Activated T-cell treated with anti-CD3 and anti-CD28 coated beads, Interleukin-2, amount 50 U/mL, for 72 hours (primary cell): ENCODE results near the gene ASB8. TPM values are rescaled to one million over a fixed set of nuclear protein-coding genes. Genes with fewer than 3 reads are reported as not detected.

Source experiments
- ATAC-seq, 2 donors: fragments of 150-1000 bp; cut with Tn5 transposase; replicated peaks in 1 of 2; 2 replicates each; pipeline ENCODE4 v1.10.0; 2021; ENCODE audit warnings: moderate library complexity in 2 of 2, mild to moderate bottlenecking in 1 of 2
- DNase-seq, 2 donors: peaks; one replicate each; pipeline ENCODE4 v3.0.0; 2021 to 2022; ENCODE audit warnings: mixed read lengths in 1 of 2
- H3K27ac Mint-ChIP-seq: one replicate; pipeline ENCODE4 v1.8.0; 2022; ENCODE audit warnings: mild to moderate bottlenecking, moderate library complexity, mixed read lengths
- H3K27me3 Mint-ChIP-seq: one replicate; pipeline ENCODE4 v1.8.0; 2022; ENCODE audit warnings: low read depth, mixed read lengths
- H3K36me3 Mint-ChIP-seq, 2 donors: one replicate each; pipeline ENCODE4 v1.8.0; 2022; ENCODE audit warnings: mixed read lengths in 2 of 2, mild to moderate bottlenecking in 1 of 2; ENCODE audit not compliant: insufficient read depth in 2 of 2
- H3K4me1 Mint-ChIP-seq: one replicate; pipeline ENCODE4 v1.8.0; 2022; ENCODE audit warnings: low read depth, mixed read lengths
- H3K4me3 Mint-ChIP-seq, 2 donors: one replicate each; pipeline ENCODE4 v1.8.0; 2022; ENCODE audit warnings: mild to moderate bottlenecking in 2 of 2, mixed read lengths in 2 of 2, moderate library complexity in 2 of 2
- H3K9me3 Mint-ChIP-seq, 2 donors: one replicate each; pipeline ENCODE4 v1.8.0; 2022; ENCODE audit warnings: mixed read lengths in 2 of 2
- total RNA-seq, 2 donors: library from RNA; stranded (reverse); gene quantifications; one replicate each; pipeline ENCODE4 v1.2.3, GENCODE V29; 2022

The ASB8 gene
- total RNA-seq, 2 donors from 2014 or later, result 52.3 to 61.8 TPM

- DNase-seq (no peak), ATAC-seq (no peak)
- Mint-ChIP-seq H3K4me1 (peaks cover 46% of the 10 kb centered on the region), H3K4me3 (peak overlapping the region; percentile 90 to 97), H3K27ac (peak overlapping the region; percentile 90), H3K27me3 (no peaks in the 10 kb centered on the region), H3K9me3 (no peaks in the 10 kb centered on the region), H3K36me3 (peaks cover 4% of the 10 kb centered on the region in 2 donors)
These were observed 52.8 kb downstream of the ASB8 start for GRCh38 chr12:48104531-48104930.

Other genes starting within 250 kb of the ASB8 start
- 100 to 1,000 TPM; 124 to 149 TPM for gene TMEM106C, start 193.9 kb downstream of the ASB8 start, total RNA-seq
- gene COL2A1, start 153.0 kb downstream of the ASB8 start, total RNA-seq, result under 1 TPM in 1 of 2 donors, not detected in 1; 0.14 TPM
- 10 to 100 TPM; 58.4 to 68.7 TPM for gene SENP1, start 51.4 kb downstream of the ASB8 start, total RNA-seq
- gene PFKM, start 38.2 kb downstream of the ASB8 start, total RNA-seq, result 10 to 100 TPM; 29.1 to 35.9 TPM
- gene CCDC184, start 26.1 kb upstream of the ASB8 start, total RNA-seq, result under 1 TPM; 0.17 to 0.32 TPM
- gene OR10AD1, start 45.8 kb upstream of the ASB8 start, total RNA-seq, result not detected
- gene ZNF641, start 193.4 kb upstream of the ASB8 start, total RNA-seq, result 10 to 100 TPM; 11.9 to 13.4 TPM